GM12864 (cell line): ENCODE data around the gene GCDH.
"Not testable (repeated sequence)": the region's sequence is repeated elsewhere in the genome, so short reads cannot be mapped to it uniquely, and the experiment has no call there.

Experiments
- DNase-seq: peaks from one replicate; pipeline ENCODE4 v3.0.0-alpha.2; 2011; ENCODE audit warnings: low read depth
- H3K4me3 ChIP-seq: 2 replicates; pipeline ENCODE4 v1.5.1; 2011; ENCODE audit warnings: mild to moderate bottlenecking, low read depth, low read length, control low read depth
- CTCF ChIP-seq: IDR thresholded peaks from 2 replicates; pipeline ENCODE4 v1.5.1; 2011; ENCODE audit warnings: low read depth, mild to moderate bottlenecking, moderate library complexity, low read length, control low read depth, inconsistent platforms; ENCODE audit errors: missing control alignments

Gene GCDH

GRCh38 chr19:12896460-12896859 is 5.5 kb downstream of the GCDH start:
- no peak overlapping the region for H3K4me3 ChIP-seq
- no peak for TF ChIP-seq CTCF
- DNase-seq, result no peak

- no peak overlapping the region for H3K4me3 ChIP-seq
- DNase-seq, result no peak
- TF ChIP-seq CTCF, result no peak
Measured at GRCh38 chr19:12899891-12900518, 9.0 kb downstream of the GCDH start.

DNA sequence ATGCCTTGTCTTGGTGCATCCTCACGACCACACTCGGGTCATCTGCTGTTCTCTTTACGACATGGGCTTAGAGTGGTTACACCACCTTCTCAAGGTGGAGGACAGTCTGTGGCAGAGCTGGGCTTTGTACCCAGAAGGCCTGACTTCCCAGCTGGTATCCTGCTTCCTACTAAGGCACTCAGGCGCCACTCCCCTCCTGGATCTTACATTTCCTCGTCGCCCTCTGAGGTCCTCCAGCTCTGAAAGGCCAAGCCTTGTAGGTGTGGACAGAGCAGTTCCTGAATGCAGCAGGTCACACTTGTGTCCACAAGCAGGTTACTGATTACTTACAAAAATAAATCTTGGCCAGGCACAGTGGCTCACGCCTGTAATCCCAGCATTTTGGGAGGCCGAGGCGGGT is 16.2 kb downstream of the GCDH start:
- DNase-seq, result no peak
- no peak overlapping the region for H3K4me3 ChIP-seq
- TF ChIP-seq CTCF, result no peak

DNA sequence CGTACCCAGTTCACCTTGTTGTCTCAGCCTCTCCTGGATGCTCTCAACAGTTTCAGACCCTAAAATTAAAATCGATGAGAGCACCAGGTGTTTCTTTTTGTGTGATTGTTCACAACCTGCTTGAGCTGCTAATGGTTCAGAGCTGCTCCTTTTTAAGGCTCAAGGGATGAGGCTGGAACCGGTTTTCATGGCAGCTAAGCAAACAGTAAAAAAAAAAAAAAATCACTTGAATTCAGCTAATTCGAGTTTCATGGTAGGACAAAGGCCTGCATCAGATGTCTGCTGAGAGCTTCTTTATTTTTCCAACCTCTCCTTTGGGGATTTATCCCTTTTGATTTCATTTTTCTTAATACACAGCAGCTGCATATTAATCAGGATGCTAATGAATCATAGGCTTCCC is 21.6 kb downstream of the GCDH start:
- H3K4me3 ChIP-seq, result no peak overlapping the region
- no peak for DNase-seq
- no peak for TF ChIP-seq CTCF

GRCh38 chr19:12913011-12913561 is 22.1 kb downstream of the GCDH start:
- TF ChIP-seq CTCF, result no peak
- H3K4me3 ChIP-seq, result no peak overlapping the region
- DNase-seq, result no peak

DNA sequence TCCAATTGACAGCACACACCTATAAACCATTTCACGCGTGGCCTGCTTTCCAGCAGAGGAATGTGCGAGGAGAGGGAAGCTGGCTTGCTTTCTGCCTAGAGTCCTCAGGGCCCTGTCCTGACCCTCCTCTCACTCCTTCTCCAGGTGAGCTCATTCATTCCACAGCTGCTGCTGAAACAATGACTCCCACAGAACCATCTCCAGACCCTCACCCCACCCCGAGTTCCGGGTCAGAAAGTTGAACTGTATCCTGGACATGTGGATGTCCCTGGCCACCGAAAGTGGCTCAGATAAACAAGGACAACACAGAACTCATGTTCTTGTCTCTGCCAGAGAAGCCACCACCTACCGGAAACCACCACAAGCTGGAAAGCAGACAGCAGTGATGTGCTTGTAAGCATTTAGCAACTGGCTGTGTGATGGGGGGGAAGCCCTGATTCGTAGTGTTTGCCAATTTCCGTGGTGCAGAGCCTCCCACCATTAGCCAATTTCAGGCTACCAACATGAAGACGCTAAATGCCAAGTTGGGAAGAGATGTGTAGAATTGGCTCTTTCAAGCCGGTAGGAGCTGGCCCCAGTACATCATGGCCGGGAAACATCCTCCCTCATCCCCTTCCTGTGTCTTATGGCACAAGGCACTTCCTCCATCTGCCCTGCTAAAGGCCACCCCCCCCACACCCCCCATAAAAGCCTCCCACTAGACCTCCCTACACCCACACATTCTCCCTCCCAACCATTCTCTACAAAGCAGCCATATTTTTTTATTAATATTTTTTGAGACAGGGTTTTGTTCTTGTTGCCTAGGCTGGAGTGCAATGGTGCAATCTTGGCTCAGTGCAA is 23.1 kb downstream of the GCDH start:
- no peak overlapping the region; the same call in 1 of the 2 replicates for H3K4me3 ChIP-seq
- no peak for DNase-seq
- no peak for TF ChIP-seq CTCF

- not testable (repeated sequence) for H3K4me3 ChIP-seq, DNase-seq
Measured at GRCh38 chr19:12915860-12916259, 24.9 kb downstream of the GCDH start.
